GM12892 (cell line): ENCODE data around the gene ATP2A2.

Source experiments
- POLR2A ChIP-seq: IDR thresholded peaks from 2 replicates; pipeline ENCODE4 v1.6.1; 2011; ENCODE audit warnings: low read depth, low read length, control low read depth
- POLR2AphosphoS5 ChIP-seq: IDR thresholded peaks from 2 replicates; pipeline ENCODE4 v1.6.1; 2011; ENCODE audit warnings: low read depth, low read length, control low read depth
- TAF1 ChIP-seq: IDR thresholded peaks from 2 replicates; pipeline ENCODE4 v1.6.1; 2011; ENCODE audit warnings: low read depth, mild to moderate bottlenecking, control low read depth, low read length, borderline replicate concordance

DNA sequence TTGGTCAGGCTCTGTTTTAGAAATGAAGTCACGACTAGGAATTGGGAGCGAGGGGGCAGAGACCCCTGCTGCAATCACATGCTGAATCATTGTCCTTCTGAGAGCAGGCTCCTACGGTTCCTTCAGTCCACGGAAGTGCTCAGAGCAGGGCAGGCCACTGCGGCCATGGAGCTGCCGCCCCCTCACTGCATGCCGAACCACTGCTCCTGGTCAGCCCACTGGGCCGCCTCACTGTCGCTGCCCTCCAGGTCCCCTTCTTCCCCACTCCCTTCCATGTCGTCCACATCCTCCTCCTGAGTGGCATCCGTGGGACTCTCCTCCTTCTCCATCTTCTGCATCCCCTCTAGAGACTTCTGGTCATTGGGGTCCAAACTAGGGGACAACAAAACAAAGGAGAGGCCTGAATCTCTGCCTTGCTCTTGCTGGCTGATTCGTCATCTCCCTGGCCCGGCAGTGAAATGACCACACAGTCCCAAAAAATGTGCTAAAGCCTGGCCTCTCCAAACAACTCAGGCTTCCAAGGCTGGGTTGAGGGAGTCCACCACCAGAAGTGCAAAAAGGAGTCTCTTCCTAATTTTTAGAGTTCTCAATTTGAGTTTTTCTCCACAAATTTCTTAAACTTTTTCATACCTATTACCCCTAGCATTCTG is 93.0 kb downstream of the ATP2A2 start:
- TF ChIP-seq POLR2A (no peak), POLR2AphosphoS5 (no peak), TAF1 (no peak)
